Ovary (tissue), 9 donors: Measurements from ENCODE around the gene TRIP6. TPM values are rescaled to one million over a fixed set of nuclear protein-coding genes. Genes with fewer than 3 reads are reported as not detected.
A peak's percentile ranks its signal among the peaks of the same experiment; 100 is the strongest.

Source experiments
- DNase-seq, 5 donors: peaks; one replicate each; pipeline ENCODE4 v3.0.0-alpha.2; 2019 to 2020
- H3K27ac ChIP-seq, 2 donors: fragments of 200-600 bp; one replicate each; pipeline versions ENCODE4 v1.5.1 to v1.8.0; 2019 to 2022
- H3K27me3 ChIP-seq: fragments of 200-600 bp; one replicate; pipeline ENCODE4 v1.8.0; 2022
- H3K36me3 ChIP-seq: fragments of 200-600 bp; sonication (generic); one replicate; pipeline ENCODE4 v1.5.1; 2019
- H3K4me1 ChIP-seq: one replicate; pipeline ENCODE4 v1.8.1; 2013; ENCODE audit warnings: mild to moderate bottlenecking, moderate library complexity; ENCODE audit not compliant: insufficient read depth
- H3K4me3 ChIP-seq: fragments of 200-600 bp; sonication (generic); one replicate; pipeline ENCODE4 v1.5.1; 2017
- H3K9me3 ChIP-seq, 2 donors: fragments of 200-600 bp in 1 of 2; sonication (generic) in 1 of 2; one replicate each; pipeline versions ENCODE4 v1.5.1 to v1.8.1; 2013 to 2019; ENCODE audit warnings: mild to moderate bottlenecking in 1 of 2, moderate library complexity in 1 of 2
- EP300 ChIP-seq: sonication (generic); formaldehyde crosslinking; IDR thresholded peaks from one replicate; pipeline ENCODE4 v1.6.1; 2017; ENCODE audit warnings: antibody characterized with exemption
- POLR2A ChIP-seq: fragments of 450-650 bp; IDR thresholded peaks from one replicate; pipeline ENCODE4 v1.6.1; 2017; ENCODE audit warnings: antibody characterized with exemption, mild to moderate bottlenecking, moderate library complexity
- WGBS, 3 donors: extraction: QIAGEN DNeasy Blood & Tissue Kit in 1 of 3; methylation state at CpG; one replicate each; pipeline versions ENCODE4 v1.1.5 to v1.1.7; 2013 to 2017; 5-methylcytosine and 5-hydroxymethylcytosine counted together
- intact Hi-C, 4 donors: fragments of 100-400 bp; cut with DNase I; formaldehyde crosslinking; loops; one replicate each; pipeline versions ENCODE4 v1.11.0 to v1.15.1; 2022 to 2023
- polyA plus RNA-seq, 2 donors: library from polyadenylated mRNA; stranded (reverse); fragments of 200-250 nt in 1 of 2; fragments of 350-450 nt in 1 of 2; fragmentation: Illumina TruSeq in 1 of 2; extraction: RNeasy Lipid Tissue Mini Kit (QIAGEN cat#74804) in 1 of 2; gene quantifications; one replicate each; pipeline ENCODE4 v1.2.3, GENCODE V29; 2013 to 2014
- total RNA-seq, 7 donors: library from RNA; depleted of rRNA in 2 of 7; stranded (reverse); fragments of >200 nt in 2 of 7; fragmentation: NEBNext Ultra II Directional in 3 of 7; extraction: Animal tissue kit (Norgen Biotek cat#: 25700) in 3 of 7; gene quantifications; one replicate each; pipeline versions ENCODE4 v1.1.0 to v1.2.4, GENCODE V29; 2016 to 2023
- TF ChIP-seq, protein P1 (sequence below), 3 donors: fragments of 450-650 bp in 2 of 3; fragments of 200-600 bp in 1 of 3; IDR thresholded peaks; one replicate each; pipeline versions ENCODE4 v1.5.1 to v1.8.0; 2016 to 2022; ENCODE audit warnings: antibody characterized with exemption in 3 of 3, mild to moderate bottlenecking in 1 of 3
- donor health status: DM: no; HTN: no; CAD: no; lungs with moderate emphysema.
- donor health status: DM: no; HTN: no; CAD: no.
- donor health status: Bipolar disorder and iron deficiency.
- donor health status: DM: yes; HTN: yes; CAD: no.
- donor health status: DM: no; HTN: no; CAD: no.
- donor health status: DM: yes; HTN: yes; CAD: no.

Gene TRIP6
- total and polyA plus RNA-seq, 9 donors: 17.3 to 98.8 (median 72.5) TPM

DNA sequence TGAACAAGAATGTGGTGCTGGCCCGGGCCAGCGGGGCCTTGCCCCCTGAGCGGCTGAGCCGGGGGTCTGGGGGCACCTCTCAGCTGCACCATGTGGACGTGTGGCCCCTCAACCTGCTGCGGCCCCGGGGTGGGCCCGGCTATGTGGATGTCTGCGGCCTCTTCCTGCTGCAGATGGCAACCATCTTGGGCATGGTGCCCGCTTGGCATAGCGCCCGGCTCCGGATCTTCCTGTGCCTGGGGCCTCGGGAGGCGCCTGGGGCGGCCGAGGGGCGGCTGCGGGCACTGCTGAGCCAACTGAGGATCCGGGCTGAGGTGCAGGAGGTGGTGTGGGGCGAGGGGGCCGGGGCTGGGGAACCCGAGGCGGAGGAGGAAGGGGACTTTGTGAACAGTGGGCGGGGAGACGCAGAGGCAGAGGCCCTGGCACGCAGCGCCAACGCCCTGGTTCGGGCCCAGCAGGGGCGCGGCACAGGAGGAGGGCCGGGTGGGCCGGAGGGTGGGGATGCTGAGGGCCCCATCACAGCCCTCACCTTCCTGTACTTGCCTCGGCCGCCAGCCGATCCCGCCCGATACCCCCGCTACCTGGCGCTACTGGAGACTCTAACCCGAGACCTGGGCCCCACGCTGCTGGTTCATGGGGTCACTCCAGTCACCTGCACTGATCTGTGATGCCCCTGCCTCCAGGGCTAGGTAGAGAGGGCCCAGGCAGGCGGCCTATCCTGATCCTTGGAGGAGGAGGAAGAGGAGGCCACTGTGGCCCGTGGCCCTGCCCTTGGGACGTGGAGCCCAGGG is 1.1 kb upstream of the TRIP6 start:
- peak; percentile 63 to 86 (median 85) for DNase-seq
- no peaks in the 10 kb centered on the region for H3K9me3 ChIP-seq
- H3K4me1 ChIP-seq: peaks cover 10% of the 10 kb centered on the region
- H3K27ac ChIP-seq: peak overlapping the region; percentile 88 to 96
- peak overlapping the region; percentile 99 for H3K4me3 ChIP-seq
- intact Hi-C loops: loop anchor here in 3 of 4 donors (10.0 kb wide), 2 partner anchors 161 to 391 kb away; partner anchors contain the start of genes TSC22D4 (in 2 of the 3) and POP7 (in 1 of the 3)
- 61 to 83% (median 73%) methylated on average over 28 to 46 of the region's 46 CpGs for WGBS, 3 donors
- H3K27me3 ChIP-seq: no peaks in the 10 kb centered on the region
- H3K36me3 ChIP-seq: no peaks in the 10 kb centered on the region
- no peak for TF ChIP-seq EP300

DNA sequence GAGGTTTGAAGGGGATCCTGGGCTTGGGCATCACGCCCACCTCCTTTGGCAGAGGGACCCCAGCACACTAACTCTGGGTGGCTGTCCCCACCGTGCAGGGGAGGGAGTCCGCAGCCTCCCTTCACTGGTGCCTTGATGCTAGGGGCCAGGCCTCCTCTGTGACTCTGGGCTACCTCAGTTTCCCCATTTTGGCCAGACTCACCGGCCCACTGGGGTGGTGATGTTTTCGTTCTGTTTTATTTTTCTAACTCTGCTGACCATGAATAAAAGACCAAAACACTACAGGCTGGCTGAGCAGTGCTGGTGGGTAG is 503 bp upstream of the TRIP6 start:
- no peaks in the 10 kb centered on the region for H3K36me3 ChIP-seq
- no peaks in the 10 kb centered on the region for H3K9me3 ChIP-seq
- H3K4me1 ChIP-seq: peaks cover 10% of the 10 kb centered on the region
- peak in 2 of 5 donors; percentile 40 to 70 for DNase-seq
- peak overlapping the region; percentile 99 for H3K4me3 ChIP-seq
- H3K27ac ChIP-seq: peak overlapping the region; percentile 88 to 96
- WGBS, 3 donors: 24 to 38% (median 35%) methylated on average over 5 of the region's 5 CpGs
- intact Hi-C loops: loop anchor here in 3 of 4 donors (10.0 kb wide), 2 partner anchors 162 to 392 kb away; partner anchors contain the start of genes TSC22D4 (in 2 of the 3) and POP7 (in 1 of the 3)
- TF ChIP-seq POLR2A (no peak), EP300 (no peak)
- TF ChIP-seq, protein P1, sequence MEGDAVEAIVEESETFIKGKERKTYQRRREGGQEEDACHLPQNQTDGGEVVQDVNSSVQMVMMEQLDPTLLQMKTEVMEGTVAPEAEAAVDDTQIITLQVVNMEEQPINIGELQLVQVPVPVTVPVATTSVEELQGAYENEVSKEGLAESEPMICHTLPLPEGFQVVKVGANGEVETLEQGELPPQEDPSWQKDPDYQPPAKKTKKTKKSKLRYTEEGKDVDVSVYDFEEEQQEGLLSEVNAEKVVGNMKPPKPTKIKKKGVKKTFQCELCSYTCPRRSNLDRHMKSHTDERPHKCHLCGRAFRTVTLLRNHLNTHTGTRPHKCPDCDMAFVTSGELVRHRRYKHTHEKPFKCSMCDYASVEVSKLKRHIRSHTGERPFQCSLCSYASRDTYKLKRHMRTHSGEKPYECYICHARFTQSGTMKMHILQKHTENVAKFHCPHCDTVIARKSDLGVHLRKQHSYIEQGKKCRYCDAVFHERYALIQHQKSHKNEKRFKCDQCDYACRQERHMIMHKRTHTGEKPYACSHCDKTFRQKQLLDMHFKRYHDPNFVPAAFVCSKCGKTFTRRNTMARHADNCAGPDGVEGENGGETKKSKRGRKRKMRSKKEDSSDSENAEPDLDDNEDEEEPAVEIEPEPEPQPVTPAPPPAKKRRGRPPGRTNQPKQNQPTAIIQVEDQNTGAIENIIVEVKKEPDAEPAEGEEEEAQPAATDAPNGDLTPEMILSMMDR (IDR thresholded peaks at IDR 0.05): no peak
- H3K27me3 ChIP-seq: no peaks in the 10 kb centered on the region

DNA sequence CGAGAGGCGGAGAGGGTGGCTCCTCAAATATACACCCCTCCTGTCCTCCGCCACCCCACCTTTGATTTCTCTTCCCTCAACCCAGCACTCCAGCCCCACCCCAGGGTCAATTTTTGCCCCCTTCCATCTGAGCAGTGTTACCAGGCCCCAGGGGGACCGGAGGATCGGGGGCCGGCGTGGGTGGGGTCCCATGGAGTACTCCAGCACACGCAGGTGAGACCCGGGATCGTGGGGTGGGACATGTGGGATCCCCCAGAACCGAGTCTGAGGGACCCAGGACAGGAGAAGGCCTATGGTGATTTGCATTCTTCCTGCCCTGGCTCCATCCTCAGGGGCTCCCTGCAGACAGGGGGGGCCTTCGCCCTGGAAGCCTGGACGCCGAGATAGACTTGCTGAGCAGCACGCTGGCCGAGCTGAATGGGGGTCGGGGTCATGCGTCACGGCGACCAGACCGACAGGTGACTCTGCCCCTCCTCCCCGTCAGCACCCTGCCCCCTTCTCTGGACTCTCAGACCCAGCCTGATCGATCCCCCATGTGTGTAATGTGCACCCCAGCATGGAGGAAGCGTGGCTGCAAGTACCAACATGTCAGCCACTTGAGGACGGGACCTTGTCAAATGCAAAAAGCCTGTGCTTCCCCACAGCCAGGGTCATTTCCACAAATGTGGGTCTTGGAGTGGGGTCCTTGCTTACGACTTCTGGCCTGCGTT is 744 bp downstream of the TRIP6 start:
- H3K27ac ChIP-seq: peak overlapping the region; percentile 88 to 96
- H3K9me3 ChIP-seq: no peaks in the 10 kb centered on the region
- H3K36me3 ChIP-seq: no peaks in the 10 kb centered on the region
- H3K4me3 ChIP-seq: peak overlapping the region; percentile 99
- intact Hi-C loops: loop anchor here in 3 of 4 donors (10.0 kb wide), 2 partner anchors 163 to 393 kb away; partner anchors contain the start of genes TSC22D4 (in 2 of the 3) and POP7 (in 1 of the 3)
- TF ChIP-seq, protein P1 (IDR thresholded peaks at IDR 0.05): peak in 2 of 3 donors; percentile 4 to 8
- TF ChIP-seq POLR2A (no peak), EP300 (no peak)
- H3K27me3 ChIP-seq: no peaks in the 10 kb centered on the region
- 2 to 4% (median 4%) methylated on average over 24 to 27 of the region's 27 CpGs for WGBS, 3 donors
- peak in 1 of 5 donors; percentile 51 for DNase-seq
- H3K4me1 ChIP-seq: peaks cover 10% of the 10 kb centered on the region

DNA sequence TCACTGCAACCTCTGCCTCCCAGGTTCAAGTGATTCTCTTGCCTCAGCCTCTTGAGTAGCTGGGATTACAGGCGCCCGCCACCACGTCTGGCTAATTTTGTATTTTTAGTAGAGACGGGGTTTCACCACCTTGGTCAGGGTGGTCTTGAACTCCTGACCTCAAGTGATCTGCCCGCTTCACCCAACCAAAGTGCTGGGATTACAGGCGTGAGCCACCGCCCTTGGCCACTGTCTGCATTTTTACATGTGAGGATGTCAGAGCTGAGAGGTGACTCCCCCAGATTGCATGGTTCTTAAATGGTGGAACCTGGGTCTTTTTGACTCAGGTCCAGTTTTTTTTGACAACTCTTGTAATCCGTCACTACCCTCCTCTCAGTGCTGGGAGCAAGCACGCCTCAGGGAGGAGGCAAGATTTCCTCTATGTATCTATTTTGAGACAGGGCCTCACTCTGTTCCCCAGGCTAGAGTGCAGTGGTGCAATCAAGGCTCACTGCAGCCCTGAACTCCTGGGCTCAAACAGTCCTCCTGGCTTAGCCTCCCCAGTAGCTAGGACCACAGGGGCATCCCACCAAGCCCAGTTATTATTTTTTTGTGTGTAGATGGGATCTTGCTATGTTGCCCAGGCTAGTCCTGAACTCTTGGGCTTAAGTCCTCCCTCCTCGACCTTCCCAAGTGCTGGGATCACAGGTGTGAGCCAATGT is 6.6 kb downstream of the TRIP6 start:
- intact Hi-C loops: loop anchor here in 1 of 4 donors (10.0 kb wide), 1 partner anchor 371 kb away; the partner anchor contains the start of gene FIS1
- peak overlapping the region; percentile 88 for H3K4me3 ChIP-seq
- no peaks in the 10 kb centered on the region for H3K27me3 ChIP-seq
- DNase-seq: no peak
- H3K36me3 ChIP-seq: no peaks in the 10 kb centered on the region
- TF ChIP-seq, protein P1 (IDR thresholded peaks at IDR 0.05): no peak
- no peak for TF ChIP-seq POLR2A
- TF ChIP-seq EP300: no peak
- H3K27ac ChIP-seq: peak overlapping the region in 1 of 2 donors; percentile 90
- H3K9me3 ChIP-seq: no peaks in the 10 kb centered on the region
- 84 to 89% (median 85%) methylated on average over 10 of the region's 10 CpGs for WGBS, 3 donors
- peaks cover 6% of the 10 kb centered on the region for H3K4me1 ChIP-seq
